Measurements from ENCODE around the gene PCK2.

Gene PCK2

DNA sequence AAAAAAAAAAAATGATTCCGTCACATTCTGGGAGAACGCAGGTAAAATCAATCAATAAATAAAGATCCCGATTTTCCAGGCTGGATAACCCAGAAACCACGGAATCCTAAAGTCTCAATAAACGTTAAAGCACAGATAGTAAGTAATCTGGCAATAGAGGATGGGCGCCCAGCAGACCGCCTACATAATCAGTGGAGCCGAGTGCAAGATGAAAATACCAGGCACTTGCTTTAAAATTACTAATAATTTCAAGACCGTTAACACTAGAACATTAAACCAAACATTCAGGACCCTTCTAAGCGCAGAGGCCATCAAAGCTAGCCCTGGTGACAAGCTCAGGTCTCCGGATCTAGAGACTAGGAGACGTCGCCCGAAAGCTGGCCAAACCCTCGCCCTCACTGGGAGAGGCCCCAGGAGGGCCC, 19.3 kb downstream of the PCK2 start:
- Histone ChIP-seq H3K36me3 (ENCODE audit: control insufficient read depth, insufficient read depth, low read length) (peaks cover 20% of the 10 kb centered on the region), H3K9ac (ENCODE audit: low read depth, low read length) (peak overlapping the region; percentile 66), H3K27me3 (ENCODE audit: control insufficient read depth, insufficient read depth, low read length) (no peaks in the 10 kb centered on the region), H3K4me1 (ENCODE audit: control insufficient read depth, insufficient read depth, low read length) (no peaks in the 10 kb centered on the region), H3K9me3 (ENCODE audit: control insufficient read depth, insufficient read depth, low read length) (no peaks in the 10 kb centered on the region), H3K4me3 (ENCODE audit: low read depth, low read length) (peak overlapping the region; percentile 92), H3K27ac (ENCODE audit: low read depth, low read length) (peak overlapping the region; percentile 97)

DNA sequence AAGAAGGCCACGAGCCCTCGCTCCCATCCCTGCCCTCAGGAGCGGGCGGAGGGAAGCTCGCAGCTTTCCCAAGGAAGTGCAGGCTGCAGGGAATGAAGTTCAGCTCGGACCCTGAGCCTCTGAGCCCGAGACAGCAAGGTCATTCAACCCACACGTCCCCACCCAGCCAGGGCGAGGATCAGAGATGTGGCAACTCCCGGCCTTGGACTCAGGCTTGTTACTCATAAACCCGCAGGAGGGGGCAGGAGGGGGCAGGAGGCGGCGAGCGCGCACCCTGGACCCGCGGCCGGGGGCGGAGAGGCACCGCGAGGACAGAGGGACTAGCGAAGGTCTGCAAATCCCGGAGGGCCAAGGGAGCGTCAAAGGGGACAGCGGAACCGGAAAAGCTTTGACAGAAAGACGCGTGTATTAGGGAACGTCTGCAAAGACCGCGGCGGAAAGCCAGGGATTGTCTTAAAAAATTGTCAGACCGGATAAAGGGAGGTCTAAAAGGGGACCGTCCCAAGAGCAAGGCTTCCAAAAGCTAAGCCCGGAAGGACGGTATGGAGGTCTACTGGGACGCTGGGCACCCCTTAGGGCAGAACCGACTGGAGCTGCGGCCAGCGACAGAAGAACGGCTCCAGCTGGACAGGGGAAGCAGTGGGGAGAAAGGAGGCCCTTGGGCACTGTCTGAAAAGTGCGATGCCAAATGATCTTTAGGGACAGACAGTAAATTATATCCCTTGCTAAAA, 19.9 kb downstream of the PCK2 start:
- Histone ChIP-seq H3K27me3 (ENCODE audit: control insufficient read depth, insufficient read depth, low read length) (no peaks in the 10 kb centered on the region), H3K27ac (ENCODE audit: low read depth, low read length) (peak overlapping the region; percentile 97), H3K9me3 (ENCODE audit: control insufficient read depth, insufficient read depth, low read length) (no peaks in the 10 kb centered on the region), H3K4me3 (ENCODE audit: low read depth, low read length) (peak overlapping the region; percentile 92), H3K9ac (ENCODE audit: low read depth, low read length) (peak overlapping the region; percentile 66), H3K4me1 (ENCODE audit: control insufficient read depth, insufficient read depth, low read length) (no peaks in the 10 kb centered on the region), H3K36me3 (ENCODE audit: control insufficient read depth, insufficient read depth, low read length) (peaks cover 26% of the 10 kb centered on the region)

GRCh38 chr14:24114532-24115421, 20.7 kb downstream of the PCK2 start, which contains the start of the genes DCAF11 and NRL:
DCAF11 (plus strand) TSS chr14:24114777; CDS start chr14:24115595, 818 bp downstream.
NRL (minus strand) TSS chr14:24114949; CDS start chr14:24082848, 32,101 bp downstream.
- H3K9me3 ChIP-seq (ENCODE audit: control insufficient read depth, insufficient read depth, low read length) = no peaks in the 10 kb centered on the region
- H3K27ac ChIP-seq (ENCODE audit: low read depth, low read length) = peak within 1 kb of the TSS; percentile 97
- H3K4me3 ChIP-seq (ENCODE audit: low read depth, low read length) = peak within 1 kb of the TSS; percentile 92
- no peaks in the 10 kb centered on the region for H3K4me1 ChIP-seq (ENCODE audit: control insufficient read depth, insufficient read depth, low read length)
- H3K27me3 ChIP-seq (ENCODE audit: control insufficient read depth, insufficient read depth, low read length) = no peaks in the 10 kb centered on the region
- peak within 1 kb of the TSS; percentile 91 for H3K9ac ChIP-seq (ENCODE audit: low read depth, low read length)
- peaks cover 34% of the 10 kb centered on the region for H3K36me3 ChIP-seq (ENCODE audit: control insufficient read depth, insufficient read depth, low read length)

DNA sequence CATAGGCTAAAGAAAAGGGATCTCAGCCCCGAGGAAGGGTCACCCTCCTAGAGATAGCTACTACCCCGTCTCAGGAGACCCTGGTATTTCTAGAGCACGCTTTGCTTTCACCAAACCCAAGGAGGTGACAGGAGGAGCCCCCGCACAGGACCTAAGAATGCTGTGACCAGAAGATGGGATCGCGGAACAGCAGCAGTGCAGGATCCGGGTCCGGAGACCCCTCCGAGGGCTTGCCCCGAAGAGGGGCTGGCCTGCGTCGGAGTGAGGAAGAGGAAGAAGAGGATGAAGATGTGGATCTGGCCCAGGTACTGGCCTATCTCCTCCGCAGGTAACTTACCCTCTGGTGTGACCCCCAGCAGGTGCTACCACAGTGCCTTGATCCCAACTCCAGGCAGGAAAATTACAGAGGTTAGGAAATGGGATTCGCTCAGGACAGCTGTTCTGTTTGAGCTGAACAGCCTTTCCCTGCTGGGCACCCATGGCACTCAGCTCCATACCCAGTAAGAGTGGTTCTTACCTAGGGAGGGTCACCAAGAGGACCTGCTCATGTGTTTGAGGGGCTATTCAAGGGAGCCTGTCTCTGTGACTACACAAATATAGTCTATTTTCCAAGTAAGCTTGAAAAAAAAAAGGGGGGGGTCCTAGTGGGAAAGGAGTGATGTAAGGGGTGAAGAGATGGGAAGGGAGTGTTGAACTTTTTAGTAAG, 21.5 kb downstream of the PCK2 start:
- peak overlapping the region; percentile 73 for H3K27ac ChIP-seq (ENCODE audit: low read depth, low read length)
- no peaks in the 10 kb centered on the region for H3K9me3 ChIP-seq (ENCODE audit: control insufficient read depth, insufficient read depth, low read length)
- peaks cover 38% of the 10 kb centered on the region for H3K36me3 ChIP-seq (ENCODE audit: control insufficient read depth, insufficient read depth, low read length)
- H3K4me1 ChIP-seq (ENCODE audit: control insufficient read depth, insufficient read depth, low read length) = no peaks in the 10 kb centered on the region
- peak overlapping the region; percentile 55 for H3K9ac ChIP-seq (ENCODE audit: low read depth, low read length)
- no peaks in the 10 kb centered on the region for H3K27me3 ChIP-seq (ENCODE audit: control insufficient read depth, insufficient read depth, low read length)
- peak overlapping the region; percentile 92 for H3K4me3 ChIP-seq (ENCODE audit: low read depth, low read length)

- H3K4me1 ChIP-seq (ENCODE audit: control insufficient read depth, insufficient read depth, low read length) = no peaks in the 10 kb centered on the region
- H3K4me3 ChIP-seq (ENCODE audit: low read depth, low read length) = peak overlapping the region; percentile 92
- H3K9me3 ChIP-seq (ENCODE audit: control insufficient read depth, insufficient read depth, low read length) = no peaks in the 10 kb centered on the region
- H3K36me3 ChIP-seq (ENCODE audit: control insufficient read depth, insufficient read depth, low read length) = peaks cover 45% of the 10 kb centered on the region
- no peak overlapping the region for H3K27ac ChIP-seq (ENCODE audit: low read depth, low read length)
- no peaks in the 10 kb centered on the region for H3K27me3 ChIP-seq (ENCODE audit: control insufficient read depth, insufficient read depth, low read length)
- no peak overlapping the region for H3K9ac ChIP-seq (ENCODE audit: low read depth, low read length)
These were observed 22.2 kb downstream of the PCK2 start for GRCh38 chr14:24116128-24116814.

DNA sequence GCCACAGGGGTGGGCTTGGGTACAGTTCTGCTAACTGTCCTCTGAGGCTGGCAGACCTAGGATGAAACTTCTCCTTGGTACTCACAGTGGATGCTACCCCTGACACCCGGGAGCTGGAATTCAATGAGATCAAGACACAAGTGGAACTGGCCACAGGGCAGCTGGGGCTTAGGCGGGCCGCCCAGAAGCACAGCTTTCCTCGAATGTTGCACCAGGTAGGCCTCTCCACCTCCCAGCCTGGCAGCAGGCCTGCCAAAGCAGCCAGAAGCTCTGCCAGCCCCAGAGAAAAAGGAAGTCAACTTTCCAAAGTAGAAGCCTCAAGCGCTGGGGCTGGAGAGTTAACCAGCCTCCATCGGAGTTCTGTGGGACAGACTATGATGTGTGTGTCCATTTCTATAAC, 23.1 kb downstream of the PCK2 start:
- Histone ChIP-seq H3K36me3 (ENCODE audit: control insufficient read depth, insufficient read depth, low read length) (peaks cover 53% of the 10 kb centered on the region), H3K27me3 (ENCODE audit: control insufficient read depth, insufficient read depth, low read length) (no peaks in the 10 kb centered on the region), H3K4me1 (ENCODE audit: control insufficient read depth, insufficient read depth, low read length) (no peaks in the 10 kb centered on the region), H3K9me3 (ENCODE audit: control insufficient read depth, insufficient read depth, low read length) (no peaks in the 10 kb centered on the region), H3K4me3 (ENCODE audit: low read depth, low read length) (no peak overlapping the region), H3K27ac (ENCODE audit: low read depth, low read length) (no peak overlapping the region), H3K9ac (ENCODE audit: low read depth, low read length) (no peak overlapping the region)

- H3K9me3 ChIP-seq (ENCODE audit: control insufficient read depth, insufficient read depth, low read length) = no peaks in the 10 kb centered on the region
- no peak overlapping the region for H3K9ac ChIP-seq (ENCODE audit: low read depth, low read length)
- no peak overlapping the region for H3K4me3 ChIP-seq (ENCODE audit: low read depth, low read length)
- H3K36me3 ChIP-seq (ENCODE audit: control insufficient read depth, insufficient read depth, low read length) = peaks cover 74% of the 10 kb centered on the region
- no peaks in the 10 kb centered on the region for H3K4me1 ChIP-seq (ENCODE audit: control insufficient read depth, insufficient read depth, low read length)
- H3K27me3 ChIP-seq (ENCODE audit: control insufficient read depth, insufficient read depth, low read length) = no peaks in the 10 kb centered on the region
- no peak overlapping the region for H3K27ac ChIP-seq (ENCODE audit: low read depth, low read length)
These were observed 25.6 kb downstream of the PCK2 start for GRCh38 chr14:24119691-24120090.

- Histone ChIP-seq H3K36me3 (ENCODE audit: control insufficient read depth, insufficient read depth, low read length) (peaks cover 74% of the 10 kb centered on the region), H3K4me1 (ENCODE audit: control insufficient read depth, insufficient read depth, low read length) (no peaks in the 10 kb centered on the region)
These were observed 27.1 kb downstream of the PCK2 start for GRCh38 chr14:24121210-24121609.

DNA sequence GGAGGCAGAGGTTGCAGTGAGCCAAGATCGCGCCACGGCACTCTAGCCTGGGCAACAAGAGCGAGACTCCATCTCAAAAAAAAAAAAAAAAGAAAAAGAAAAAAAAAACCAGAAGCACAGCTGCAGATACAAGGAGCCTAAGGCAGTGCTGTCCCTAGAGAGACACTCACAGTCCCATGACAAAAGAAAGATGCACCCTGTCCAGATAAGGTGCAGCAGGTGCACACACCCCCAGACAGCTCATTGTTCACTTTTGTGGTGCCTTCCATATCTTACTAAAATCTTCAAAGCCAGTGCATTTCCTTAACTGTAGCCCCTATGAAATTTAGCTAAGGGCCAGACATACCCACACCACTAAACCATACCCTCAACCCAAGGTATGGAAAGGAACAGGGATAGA, 28.3 kb downstream of the PCK2 start:
- H3K4me1 ChIP-seq (ENCODE audit: control insufficient read depth, insufficient read depth, low read length) = no peaks in the 10 kb centered on the region
- no peak overlapping the region for H3K9ac ChIP-seq (ENCODE audit: low read depth, low read length)
- peaks cover 64% of the 10 kb centered on the region for H3K36me3 ChIP-seq (ENCODE audit: control insufficient read depth, insufficient read depth, low read length)
- no peaks in the 10 kb centered on the region for H3K9me3 ChIP-seq (ENCODE audit: control insufficient read depth, insufficient read depth, low read length)
- H3K27me3 ChIP-seq (ENCODE audit: control insufficient read depth, insufficient read depth, low read length) = no peaks in the 10 kb centered on the region
- H3K27ac ChIP-seq (ENCODE audit: low read depth, low read length) = no peak overlapping the region
- no peak overlapping the region for H3K4me3 ChIP-seq (ENCODE audit: low read depth, low read length)

More at GRCh38 chr14:24121210-24121609, 27.1 kb downstream of the PCK2 start:
- no peak overlapping the region for H3K4me3 ChIP-seq (ENCODE audit: low read depth, low read length)
- H3K27ac ChIP-seq (ENCODE audit: low read depth, low read length) = no peak overlapping the region
- H3K27me3 ChIP-seq (ENCODE audit: control insufficient read depth, insufficient read depth, low read length) = no peaks in the 10 kb centered on the region
- H3K9me3 ChIP-seq (ENCODE audit: control insufficient read depth, insufficient read depth, low read length) = no peaks in the 10 kb centered on the region
- no peak overlapping the region for H3K9ac ChIP-seq (ENCODE audit: low read depth, low read length)

DNA sequence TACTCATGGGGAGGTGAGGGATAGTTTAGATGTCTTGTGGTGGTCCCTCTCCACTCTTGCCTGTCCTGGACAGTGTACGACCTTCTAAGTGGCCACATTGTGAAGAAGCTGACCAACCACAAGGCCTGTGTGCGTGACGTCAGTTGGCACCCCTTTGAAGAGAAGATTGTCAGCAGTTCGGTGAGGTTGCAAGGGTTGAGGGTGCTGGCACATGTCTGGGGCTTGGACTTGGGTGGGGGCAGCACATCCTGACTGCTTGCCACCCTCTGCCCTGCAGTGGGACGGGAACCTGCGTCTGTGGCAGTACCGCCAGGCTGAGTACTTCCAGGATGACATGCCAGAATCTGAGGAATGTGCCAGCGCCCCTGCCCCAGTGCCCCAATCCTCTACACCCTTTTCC, 28.8 kb downstream of the PCK2 start:
- H3K4me1 ChIP-seq (ENCODE audit: control insufficient read depth, insufficient read depth, low read length) = no peaks in the 10 kb centered on the region
- no peak overlapping the region for H3K9ac ChIP-seq (ENCODE audit: low read depth, low read length)
- H3K36me3 ChIP-seq (ENCODE audit: control insufficient read depth, insufficient read depth, low read length) = peaks cover 59% of the 10 kb centered on the region
- H3K4me3 ChIP-seq (ENCODE audit: low read depth, low read length) = no peak overlapping the region
- H3K9me3 ChIP-seq (ENCODE audit: control insufficient read depth, insufficient read depth, low read length) = no peaks in the 10 kb centered on the region
- no peak overlapping the region for H3K27ac ChIP-seq (ENCODE audit: low read depth, low read length)
- no peaks in the 10 kb centered on the region for H3K27me3 ChIP-seq (ENCODE audit: control insufficient read depth, insufficient read depth, low read length)

Measured in HUES48 (cell line).